Measurements from ENCODE around the gene MAN1C1. TPM values are rescaled to one million over a fixed set of nuclear protein-coding genes. Genes with fewer than 3 reads are reported as not detected.

Gene MAN1C1
- total and polyA plus RNA-seq, 9 of the 15 experiments (the other 6 are each of a cell fraction or from before 2014, with no cell fraction given), result 0.04 to 0.44 (median 0.10) TPM; not detected in 3

DNA sequence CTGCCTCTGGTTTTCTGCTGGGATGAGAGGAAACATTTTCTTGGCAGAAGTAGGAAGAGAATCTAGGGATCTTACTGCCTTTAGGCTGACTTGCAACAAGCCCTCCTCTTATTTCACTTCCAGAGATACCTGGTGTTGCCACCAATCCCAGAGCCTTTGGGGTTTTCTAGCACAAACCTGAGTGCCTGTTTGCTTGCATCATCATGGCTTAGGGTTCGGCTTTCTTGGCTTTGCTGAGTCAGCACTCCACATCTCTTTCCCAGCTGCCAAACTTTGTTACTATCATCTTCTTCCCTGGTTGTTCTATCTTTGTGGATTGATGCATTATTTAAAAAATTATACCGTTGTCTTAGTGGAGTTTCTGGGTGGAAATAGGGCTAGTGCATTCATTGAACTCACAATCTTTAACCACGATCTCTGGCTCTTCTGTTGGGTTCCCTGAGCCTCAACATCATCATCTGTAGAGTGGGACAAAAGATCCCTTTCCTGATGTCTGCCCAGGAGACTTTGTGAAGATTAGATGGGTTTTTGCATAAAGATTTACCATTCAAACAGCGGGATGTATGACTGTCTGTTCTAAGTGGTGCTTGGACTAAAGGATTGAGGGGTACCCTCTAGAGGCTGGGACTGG is 106.8 kb downstream of the MAN1C1 start (continued):
- TF ChIP-seq, protein P1, sequence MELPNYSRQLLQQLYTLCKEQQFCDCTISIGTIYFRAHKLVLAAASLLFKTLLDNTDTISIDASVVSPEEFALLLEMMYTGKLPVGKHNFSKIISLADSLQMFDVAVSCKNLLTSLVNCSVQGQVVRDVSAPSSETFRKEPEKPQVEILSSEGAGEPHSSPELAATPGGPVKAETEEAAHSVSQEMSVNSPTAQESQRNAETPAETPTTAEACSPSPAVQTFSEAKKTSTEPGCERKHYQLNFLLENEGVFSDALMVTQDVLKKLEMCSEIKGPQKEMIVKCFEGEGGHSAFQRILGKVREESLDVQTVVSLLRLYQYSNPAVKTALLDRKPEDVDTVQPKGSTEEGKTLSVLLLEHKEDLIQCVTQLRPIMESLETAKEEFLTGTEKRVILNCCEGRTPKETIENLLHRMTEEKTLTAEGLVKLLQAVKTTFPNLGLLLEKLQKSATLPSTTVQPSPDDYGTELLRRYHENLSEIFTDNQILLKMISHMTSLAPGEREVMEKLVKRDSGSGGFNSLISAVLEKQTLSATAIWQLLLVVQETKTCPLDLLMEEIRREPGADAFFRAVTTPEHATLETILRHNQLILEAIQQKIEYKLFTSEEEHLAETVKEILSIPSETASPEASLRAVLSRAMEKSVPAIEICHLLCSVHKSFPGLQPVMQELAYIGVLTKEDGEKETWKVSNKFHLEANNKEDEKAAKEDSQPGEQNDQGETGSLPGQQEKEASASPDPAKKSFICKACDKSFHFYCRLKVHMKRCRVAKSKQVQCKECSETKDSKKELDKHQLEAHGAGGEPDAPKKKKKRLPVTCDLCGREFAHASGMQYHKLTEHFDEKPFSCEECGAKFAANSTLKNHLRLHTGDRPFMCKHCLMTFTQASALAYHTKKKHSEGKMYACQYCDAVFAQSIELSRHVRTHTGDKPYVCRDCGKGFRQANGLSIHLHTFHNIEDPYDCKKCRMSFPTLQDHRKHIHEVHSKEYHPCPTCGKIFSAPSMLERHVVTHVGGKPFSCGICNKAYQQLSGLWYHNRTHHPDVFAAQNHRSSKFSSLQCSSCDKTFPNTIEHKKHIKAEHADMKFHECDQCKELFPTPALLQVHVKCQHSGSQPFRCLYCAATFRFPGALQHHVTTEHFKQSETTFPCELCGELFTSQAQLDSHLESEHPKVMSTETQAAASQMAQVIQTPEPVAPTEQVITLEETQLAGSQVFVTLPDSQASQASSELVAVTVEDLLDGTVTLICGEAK (IDR thresholded peaks at IDR 0.05), result peak; percentile 42; the same call in 1 of the 2 replicates
- TF ChIP-seq, protein P1 (CRISPR knock-in tag; IDR thresholded peaks at IDR 0.05), result no peak
- no peak for TF ChIP-seq PTRF (tag; IDR thresholded peaks at IDR 0.05)
- TF ChIP-seq CXXC5 (CRISPR knock-in tag; IDR thresholded peaks at IDR 0.05), result no peak
- no peak for TF ChIP-seq RCOR1 (IDR thresholded peaks at IDR 0.05; ENCODE audit: borderline replicate concordance in 1 of 2, low read depth in 2 of 2, low read length in 2 of 2)
- TF ChIP-seq, protein P2, sequence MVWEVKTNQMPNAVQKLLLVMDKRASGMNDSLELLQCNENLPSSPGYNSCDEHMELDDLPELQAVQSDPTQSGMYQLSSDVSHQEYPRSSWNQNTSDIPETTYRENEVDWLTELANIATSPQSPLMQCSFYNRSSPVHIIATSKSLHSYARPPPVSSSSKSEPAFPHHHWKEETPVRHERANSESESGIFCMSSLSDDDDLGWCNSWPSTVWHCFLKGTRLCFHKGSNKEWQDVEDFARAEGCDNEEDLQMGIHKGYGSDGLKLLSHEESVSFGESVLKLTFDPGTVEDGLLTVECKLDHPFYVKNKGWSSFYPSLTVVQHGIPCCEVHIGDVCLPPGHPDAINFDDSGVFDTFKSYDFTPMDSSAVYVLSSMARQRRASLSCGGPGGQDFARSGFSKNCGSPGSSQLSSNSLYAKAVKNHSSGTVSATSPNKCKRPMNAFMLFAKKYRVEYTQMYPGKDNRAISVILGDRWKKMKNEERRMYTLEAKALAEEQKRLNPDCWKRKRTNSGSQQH (CRISPR knock-in tag; IDR thresholded peaks at IDR 0.05), result no peak
- TF ChIP-seq, protein P3, sequence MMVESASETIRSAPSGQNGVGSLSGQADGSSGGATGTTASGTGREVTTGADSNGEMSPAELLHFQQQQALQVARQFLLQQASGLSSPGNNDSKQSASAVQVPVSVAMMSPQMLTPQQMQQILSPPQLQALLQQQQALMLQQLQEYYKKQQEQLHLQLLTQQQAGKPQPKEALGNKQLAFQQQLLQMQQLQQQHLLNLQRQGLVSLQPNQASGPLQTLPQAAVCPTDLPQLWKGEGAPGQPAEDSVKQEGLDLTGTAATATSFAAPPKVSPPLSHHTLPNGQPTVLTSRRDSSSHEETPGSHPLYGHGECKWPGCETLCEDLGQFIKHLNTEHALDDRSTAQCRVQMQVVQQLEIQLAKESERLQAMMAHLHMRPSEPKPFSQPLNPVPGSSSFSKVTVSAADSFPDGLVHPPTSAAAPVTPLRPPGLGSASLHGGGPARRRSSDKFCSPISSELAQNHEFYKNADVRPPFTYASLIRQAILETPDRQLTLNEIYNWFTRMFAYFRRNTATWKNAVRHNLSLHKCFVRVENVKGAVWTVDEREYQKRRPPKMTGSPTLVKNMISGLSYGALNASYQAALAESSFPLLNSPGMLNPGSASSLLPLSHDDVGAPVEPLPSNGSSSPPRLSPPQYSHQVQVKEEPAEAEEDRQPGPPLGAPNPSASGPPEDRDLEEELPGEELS (CRISPR knock-in tag; IDR thresholded peaks at IDR 0.05; ENCODE audit: borderline replicate concordance), result no peak
- peak; percentile 75 for TF ChIP-seq RBM25 (IDR thresholded peaks at IDR 0.05; ENCODE audit: low read depth, low read length, severe bottlenecking)
- TF ChIP-seq NFE2 (IDR thresholded peaks at IDR 0.05; ENCODE audit: low read depth), result peak; percentile 27; the same call in 1 of the 2 replicates
- no peak for TF ChIP-seq JUNB (CRISPR knock-in tag; conservative IDR thresholded peaks at IDR 0.05)
- TF ChIP-seq CEBPG (CRISPR knock-in tag; IDR thresholded peaks at IDR 0.05), result no peak
- peak; percentile 60 to 69; a peak in 2 of 4 replicates for TF ChIP-seq CEBPG (tag; conservative IDR thresholded peaks at IDR 0.05 in 1 of 2, IDR thresholded peaks at IDR 0.05 in 1 of 2)
